ENCODE results near the gene FUT8.
"Not testable (repeated sequence)": the region's sequence is repeated elsewhere in the genome, so short reads cannot be mapped to it uniquely, and the experiment has no call there.

The FUT8 gene

GRCh38 chr14:65456247-65456646 lies 43.7 kb downstream of the FUT8 start:
- DNase-seq = no peak

GRCh38 chr14:65461730-65462129 lies 49.2 kb downstream of the FUT8 start:
- DNase-seq = no peak

GRCh38 chr14:65462411-65462810 lies 49.9 kb downstream of the FUT8 start:
- DNase-seq = peak; percentile 42

- DNase-seq = no peak
Measured at GRCh38 chr14:65465584-65465983, 53.1 kb downstream of the FUT8 start.

- DNase-seq = not testable (repeated sequence)
Measured at GRCh38 chr14:65467926-65468325, 55.4 kb downstream of the FUT8 start.

DNA sequence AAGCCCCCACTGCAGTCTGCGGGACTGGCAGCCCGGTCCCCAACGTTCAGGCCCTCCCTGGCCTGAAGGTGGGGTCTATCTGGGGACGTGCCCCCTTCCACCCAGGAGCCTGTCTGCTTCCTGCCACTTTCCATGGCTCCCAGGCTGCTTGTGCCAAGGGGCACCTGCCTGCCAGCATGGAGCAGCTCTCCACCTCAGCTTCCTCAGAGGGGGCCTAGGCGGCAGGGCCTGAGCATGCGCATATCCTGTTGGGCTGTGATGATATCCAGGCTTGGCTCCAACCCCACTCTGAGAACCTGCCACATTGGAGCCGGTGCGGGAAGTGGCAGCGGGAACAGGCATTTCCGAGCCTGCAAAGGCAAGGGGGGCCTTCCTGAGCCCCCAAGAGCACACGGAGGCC lies 57.4 kb downstream of the FUT8 start:
- DNase-seq = no peak

DNA sequence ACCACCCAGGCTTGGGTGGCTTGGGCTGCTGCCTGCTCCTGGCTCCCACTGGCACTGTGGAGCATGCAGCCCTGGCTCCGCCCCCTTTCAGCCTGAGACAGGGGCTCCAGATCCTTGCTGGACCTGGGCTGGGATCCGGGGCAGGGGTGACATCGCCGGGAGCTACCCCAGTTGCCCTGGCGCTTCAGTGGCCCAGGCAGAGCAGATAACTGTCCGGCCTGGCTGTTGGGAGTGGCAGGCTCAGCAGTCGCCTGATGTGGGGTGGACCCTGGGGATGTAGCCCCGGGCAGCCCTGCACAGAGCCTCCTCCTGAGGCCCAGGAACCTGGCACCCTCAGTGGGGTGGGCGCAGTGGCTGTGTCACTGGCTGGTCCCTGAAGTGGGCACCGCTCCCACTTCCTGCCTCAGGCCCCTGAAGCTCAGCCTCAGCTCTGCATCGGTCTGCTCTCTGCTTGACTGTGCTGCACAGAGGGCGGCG lies 57.9 kb downstream of the FUT8 start:
- DNase-seq = no peak

GRCh38 chr14:65471038-65471878 lies 58.7 kb downstream of the FUT8 start:
- DNase-seq = no peak

DNA sequence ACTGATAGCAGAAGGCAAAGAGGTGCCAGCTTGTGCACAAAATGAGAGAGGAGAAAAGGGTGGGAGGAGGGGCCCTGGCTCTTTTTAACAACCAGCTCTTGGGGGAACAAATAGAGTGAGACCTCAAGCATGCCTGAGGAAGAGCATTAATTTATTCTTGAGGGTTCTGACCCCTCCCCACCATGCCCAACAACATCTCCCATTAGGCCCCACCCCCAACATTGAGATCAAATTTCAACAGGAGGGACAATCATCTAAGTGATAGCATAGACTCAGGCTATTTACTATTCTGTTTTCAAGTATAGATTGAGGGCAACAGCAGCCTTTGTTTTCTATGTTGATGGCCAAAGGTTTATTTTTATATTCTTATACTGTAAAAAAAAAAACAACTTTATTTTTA lies 59.7 kb downstream of the FUT8 start:
- no peak for DNase-seq

DNA sequence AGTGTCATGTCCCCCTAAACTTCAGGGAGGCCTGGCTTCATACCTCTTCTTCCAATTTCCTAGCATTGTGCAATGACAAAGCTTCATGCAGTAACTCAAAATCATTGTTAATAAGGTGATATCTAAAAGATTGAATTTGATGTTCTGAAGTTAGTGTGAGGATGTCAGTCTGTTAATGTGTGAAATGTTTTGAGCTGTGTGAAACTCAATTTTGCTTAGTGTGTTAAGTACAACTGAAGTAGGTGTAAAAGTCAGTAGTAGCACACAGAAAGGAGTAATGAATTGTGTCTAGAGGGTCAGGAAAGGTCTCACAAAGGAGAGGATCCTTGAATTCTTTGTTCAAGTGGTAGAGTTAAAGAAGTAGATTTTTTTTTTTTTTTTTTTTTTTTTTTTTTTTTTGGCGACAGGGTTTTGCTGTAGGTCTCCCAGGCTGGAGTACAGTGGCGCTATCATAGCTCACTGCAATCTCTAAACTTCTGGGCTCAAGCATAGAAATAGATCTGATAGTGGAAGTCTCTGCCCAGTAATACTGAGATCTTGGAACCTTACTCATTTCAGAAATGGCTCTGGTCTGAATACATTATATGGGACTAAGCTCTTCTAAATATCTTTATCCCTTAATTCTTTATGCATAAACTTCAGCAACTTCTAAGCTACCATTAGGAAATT lies 63.9 kb downstream of the FUT8 start:
- no peak for DNase-seq

GRCh38 chr14:65476942-65477318 lies 64.4 kb downstream of the FUT8 start:
- no peak for DNase-seq

DNA sequence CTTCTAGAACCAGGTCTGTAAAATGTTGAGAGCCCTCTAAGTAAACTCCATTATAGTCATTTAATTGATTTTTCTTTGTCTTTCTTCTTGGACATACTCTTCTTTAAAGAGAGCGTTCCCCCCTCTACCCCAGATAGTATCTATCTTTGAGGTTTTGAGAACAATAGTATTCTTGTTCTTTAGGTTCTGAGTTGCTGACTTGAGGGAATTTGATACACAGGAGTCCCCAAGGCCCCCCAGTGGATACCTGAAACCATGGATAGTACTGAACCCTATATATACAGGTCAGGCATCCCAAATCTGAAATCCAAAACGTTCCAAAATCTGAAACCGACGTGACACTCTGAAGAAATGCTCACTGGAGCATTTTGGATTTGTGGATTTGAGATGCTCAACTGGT lies 65.5 kb downstream of the FUT8 start:
- DNase-seq = no peak

- no peak for DNase-seq
Measured at GRCh38 chr14:65478596-65478995, 66.1 kb downstream of the FUT8 start.

- no peak for DNase-seq
Measured at GRCh38 chr14:65479386-65479785, 66.9 kb downstream of the FUT8 start.

DNA sequence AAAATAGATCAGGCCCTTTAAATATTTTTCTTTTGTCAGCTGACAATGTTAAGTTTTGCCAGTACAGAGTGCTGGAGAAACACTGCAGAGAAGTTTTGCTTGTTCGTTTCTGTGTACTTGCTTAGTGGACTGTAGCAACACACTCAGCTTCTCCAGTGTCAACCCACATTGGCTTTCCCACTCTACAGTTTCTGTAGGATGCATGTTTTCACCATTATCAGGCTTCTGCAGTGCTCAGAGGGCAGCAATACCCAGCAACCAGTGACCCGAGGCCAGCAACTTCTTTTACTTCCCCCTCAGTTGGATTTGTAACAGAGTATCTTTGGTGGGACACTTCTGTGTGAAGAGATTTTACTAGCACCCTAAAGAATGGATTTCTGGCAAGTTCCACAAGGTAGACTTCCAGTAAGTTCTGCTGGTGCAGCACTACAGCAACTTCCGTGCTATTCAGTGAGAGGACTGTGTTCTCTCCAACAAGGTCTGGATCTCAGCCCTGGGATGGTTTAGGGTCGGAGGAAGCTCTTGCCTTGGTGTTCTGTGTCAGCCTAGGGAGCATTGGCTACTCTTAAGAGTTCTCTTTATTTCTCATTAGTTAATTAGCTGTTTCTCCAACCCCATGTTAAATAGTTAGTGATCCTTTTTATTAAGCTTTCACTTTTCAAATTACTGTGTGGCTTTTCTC lies 70.4 kb downstream of the FUT8 start:
- no peak for DNase-seq

DNA sequence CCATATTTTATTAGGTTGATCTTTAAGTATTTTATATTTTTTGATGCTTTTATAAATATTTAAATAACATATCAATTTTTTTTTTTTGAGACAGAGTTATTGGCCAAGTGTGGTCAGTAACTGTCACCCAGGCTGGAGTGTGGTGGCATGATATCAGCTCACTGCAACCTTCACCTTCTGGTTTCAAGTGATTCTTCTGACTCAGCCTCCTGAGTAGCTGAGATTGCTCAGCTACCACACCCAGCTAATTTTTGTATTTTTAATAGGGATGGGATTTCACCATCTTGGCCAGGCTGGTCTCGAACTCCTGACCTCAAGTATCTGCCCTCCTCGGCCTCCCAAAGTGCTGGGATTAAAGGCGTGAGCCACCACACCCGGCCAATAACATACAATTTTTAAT lies 71.1 kb downstream of the FUT8 start:
- DNase-seq = no peak

DNA sequence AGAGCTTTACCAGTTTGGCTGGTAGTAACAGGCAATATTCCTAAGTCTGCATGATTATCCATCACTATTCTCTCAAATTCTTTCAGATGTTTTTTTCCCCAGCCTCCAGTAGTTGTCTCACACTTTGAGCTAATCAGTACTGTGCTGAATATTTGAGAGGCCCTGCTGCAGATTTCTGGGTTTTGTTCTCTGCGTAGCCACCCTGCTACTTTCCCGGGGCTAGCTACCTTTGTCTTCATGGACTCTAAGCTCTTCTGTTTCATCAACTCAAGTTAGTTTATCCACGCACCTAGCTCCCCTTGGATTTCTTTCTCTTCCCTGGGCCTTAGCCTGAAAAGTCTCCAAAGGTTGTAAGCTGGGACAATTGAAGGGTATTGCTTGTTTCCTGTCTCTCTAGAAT lies 73.0 kb downstream of the FUT8 start:
- DNase-seq = no peak

DNA sequence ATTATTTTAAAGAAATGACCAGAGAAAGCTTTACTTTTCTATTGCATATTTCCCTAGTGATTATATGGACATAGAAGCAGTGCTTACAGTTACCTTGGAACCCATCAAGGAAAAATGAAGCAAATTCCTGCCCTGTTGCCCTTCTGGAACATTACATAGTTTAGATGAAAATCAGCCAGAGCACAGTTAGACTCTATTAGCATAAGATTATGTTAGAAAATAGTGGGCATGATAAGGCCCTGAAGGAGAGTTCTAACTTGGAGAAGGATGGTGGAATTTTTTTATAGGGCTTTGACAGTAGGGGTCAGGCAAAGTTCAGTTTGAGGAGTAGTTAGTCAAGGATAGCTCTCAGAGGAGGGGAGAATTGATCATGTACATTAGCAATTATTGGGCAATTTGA lies 74.3 kb downstream of the FUT8 start:
- DNase-seq = no peak

DNA sequence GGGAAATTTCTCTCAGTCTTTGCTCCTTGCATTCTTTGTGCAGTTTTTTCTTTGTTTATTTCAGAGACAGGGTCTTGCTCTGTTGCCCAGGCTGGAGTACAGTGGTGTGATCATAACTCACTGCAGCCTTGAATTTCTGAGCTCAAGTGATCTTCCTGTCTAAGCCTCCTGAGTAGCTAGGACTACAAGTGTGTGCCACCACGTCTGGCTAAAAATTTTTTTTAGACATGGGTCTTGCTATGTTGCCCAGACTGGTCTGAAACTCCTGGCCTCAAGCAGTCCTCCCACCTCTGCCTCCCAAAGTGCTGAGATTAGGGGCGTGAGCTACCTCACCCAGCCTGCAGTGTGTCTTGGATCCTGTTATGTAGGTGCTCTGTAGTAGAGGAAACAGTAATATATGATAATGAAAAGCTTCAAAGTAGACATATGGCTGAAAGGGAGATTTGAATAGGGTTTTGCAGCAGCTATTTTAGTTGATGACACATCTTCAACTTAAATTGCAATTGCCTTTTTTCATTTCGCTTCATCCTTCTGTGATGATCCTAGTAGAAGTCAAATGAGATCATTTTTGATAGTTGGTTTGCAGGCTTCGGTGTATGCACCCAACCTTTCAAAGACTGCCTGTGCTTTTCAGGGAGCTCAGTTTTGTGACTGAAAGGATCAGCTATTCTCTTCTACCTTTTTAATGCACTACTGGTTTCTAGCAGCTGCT lies 75.4 kb downstream of the FUT8 start:
- no peak for DNase-seq

DNA sequence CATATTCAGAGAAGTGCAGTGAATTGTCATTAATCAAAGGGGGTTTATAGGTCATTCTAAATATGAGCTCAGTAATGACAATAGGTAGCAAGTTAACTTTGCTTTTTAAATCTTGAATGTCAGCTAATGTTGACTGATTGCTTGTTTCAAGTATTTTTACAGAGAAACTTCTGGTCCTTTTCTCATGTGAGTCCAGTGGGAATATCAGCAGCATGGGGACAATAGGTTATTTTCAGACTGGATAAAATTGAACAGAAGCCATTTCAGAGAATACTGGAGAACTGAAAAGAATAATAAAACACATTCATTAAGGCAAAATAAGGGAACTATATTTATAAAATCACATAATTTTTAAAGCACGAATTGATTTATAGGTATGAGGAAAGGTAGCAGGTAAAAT lies 78.7 kb downstream of the FUT8 start:
- no peak for DNase-seq

DNA sequence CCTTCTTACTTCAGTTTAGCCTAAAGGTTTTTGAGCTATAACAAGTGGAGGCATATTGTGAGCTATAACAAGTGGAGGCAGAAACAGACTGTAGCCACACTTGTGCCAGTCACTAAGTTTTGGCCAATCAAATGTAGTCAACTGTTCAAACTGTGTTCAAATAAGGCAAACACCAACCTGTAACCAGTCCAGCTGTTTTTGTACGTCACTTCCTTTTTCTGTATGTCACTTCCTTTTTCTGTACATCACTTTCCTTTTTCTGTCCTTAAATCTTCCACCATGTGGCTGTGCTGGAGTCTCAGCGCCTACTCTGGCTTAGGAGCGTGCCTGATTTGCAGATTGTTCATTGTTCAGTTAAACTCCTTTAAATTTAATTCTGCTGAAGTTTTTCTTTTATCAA lies 79.7 kb downstream of the FUT8 start:
- no peak for DNase-seq

- DNase-seq = no peak
Measured at GRCh38 chr14:65495196-65495595, 82.7 kb downstream of the FUT8 start.
